GM23338 (cell line): Measurements from ENCODE around the gene SQSTM1. TPM values are rescaled to one million over a fixed set of nuclear protein-coding genes. Genes with fewer than 3 reads are reported as not detected.

Source experiments
- ATAC-seq: fragments of 200-7000 bp; cut with Tn5 transposase; 3 replicates; pipeline ENCODE4 v1.9.1; 2020
- DNase-seq: peaks from one replicate; pipeline ENCODE4 v3.0.0-alpha.2; 2015; ENCODE audit warnings: low spot score
- H2AFZ ChIP-seq: fragments of 200-600 bp; sonication (generic); 2 replicates; pipeline ENCODE4 v1.8.0; 2016; ENCODE audit warnings: antibody characterized with exemption, mild to moderate bottlenecking, moderate library complexity
- H3F3A ChIP-seq: fragments of 200-600 bp; sonication (generic); replicated peaks from 2 replicates; pipeline ENCODE4 v1.8.0; 2017; ENCODE audit warnings: antibody characterized with exemption, mixed run types, low read depth
- H3K27ac ChIP-seq: fragments of 200-600 bp; sonication (generic); 2 replicates; pipeline ENCODE4 v1.6.1; 2016; ENCODE audit warnings: low read depth
- H3K27me3 ChIP-seq: fragments of 200-600 bp; sonication (generic); 2 replicates; pipeline ENCODE4 v1.8.0; 2016; ENCODE audit warnings: mild to moderate bottlenecking, mixed run types, moderate library complexity; ENCODE audit not compliant: insufficient read depth
- H3K36me3 ChIP-seq: fragments of 200-600 bp; sonication (generic); 2 replicates; pipeline ENCODE4 v1.8.0; 2016; ENCODE audit warnings: mild to moderate bottlenecking; ENCODE audit not compliant: insufficient read depth
- H3K4me1 ChIP-seq: fragments of 200-600 bp; sonication (generic); 2 replicates; pipeline ENCODE4 v1.8.0; 2016; ENCODE audit warnings: mild to moderate bottlenecking, moderate library complexity; ENCODE audit not compliant: insufficient read depth
- H3K4me2 ChIP-seq: fragments of 200-600 bp; sonication (generic); 2 replicates; pipeline ENCODE4 v1.7.1; 2017; ENCODE audit warnings: mixed run types
- H3K4me3 ChIP-seq: fragments of 200-600 bp; sonication (generic); 2 replicates; pipeline ENCODE4 v1.6.1; 2016; ENCODE audit warnings: mixed run types
- H3K79me2 ChIP-seq: fragments of 200-600 bp; sonication (generic); replicated peaks from 2 replicates; pipeline ENCODE4 v1.8.0; 2017; ENCODE audit warnings: mild to moderate bottlenecking; ENCODE audit not compliant: insufficient read depth
- H3K9me2 ChIP-seq: fragments of 200-600 bp; sonication (generic); 2 replicates; pipeline ENCODE4 v1.8.0; 2017; ENCODE audit not compliant: insufficient read depth
- H4K20me1 ChIP-seq: fragments of 200-600 bp; sonication (generic); replicated peaks from 2 replicates; pipeline ENCODE4 v1.8.0; 2017; ENCODE audit warnings: mild to moderate bottlenecking; ENCODE audit not compliant: insufficient read depth
- H3K27ac Mint-ChIP-seq: 2 replicates; pipeline ENCODE4 v1.8.0; 2020; ENCODE audit warnings: inconsistent platforms, mild to moderate bottlenecking, moderate library complexity, mixed read lengths
- H3K27me3 Mint-ChIP-seq: 3 replicates; pipeline ENCODE4 v1.8.0; 2022; ENCODE audit warnings: low read depth, mild to moderate bottlenecking, moderate library complexity, mixed read lengths, inconsistent platforms; ENCODE audit not compliant: insufficient read depth, poor library complexity
- H3K36me3 Mint-ChIP-seq: 3 replicates; pipeline ENCODE4 v1.8.0; 2021; ENCODE audit warnings: low read depth, mild to moderate bottlenecking, inconsistent platforms, moderate library complexity, mixed read lengths
- H3K4me1 Mint-ChIP-seq: 3 replicates; pipeline ENCODE4 v1.8.0; 2020; ENCODE audit warnings: mild to moderate bottlenecking, inconsistent platforms, mixed read lengths
- H3K4me3 Mint-ChIP-seq: 3 replicates; pipeline ENCODE4 v1.8.0; 2021; ENCODE audit warnings: moderate library complexity, mild to moderate bottlenecking, inconsistent platforms, mixed read lengths
- H3K9me3 Mint-ChIP-seq: 3 replicates; pipeline ENCODE4 v1.8.0; 2020; ENCODE audit warnings: moderate library complexity, mild to moderate bottlenecking, inconsistent platforms, mixed read lengths
- CREB1 ChIP-seq: fragments of 250-450 bp; sonication (Bioruptor Pico); IDR thresholded peaks from 2 replicates; pipeline ENCODE4 v1.5.0; 2020; ENCODE audit warnings: low read depth, mild to moderate bottlenecking, moderate library complexity
- CTCF ChIP-seq, 2 experiments: fragments of 200-600 bp in 1 of 2; sonication (generic) in 1 of 2; conservative IDR thresholded peaks; 2 replicates each; pipeline versions ENCODE4 v1.5.1 to v1.6.1; 2016 to 2017; ENCODE audit warnings: antibody characterized with exemption in 2 of 2, low read depth in 2 of 2, mild to moderate bottlenecking in 2 of 2, moderate library complexity in 1 of 2
- ETS1 ChIP-seq: IDR thresholded peaks from 2 replicates; pipeline ENCODE4 v1.6.1; 2016; ENCODE audit warnings: antibody characterized with exemption
- EZH2 ChIP-seq: fragments of 200-600 bp; sonication (generic); IDR thresholded peaks from one replicate; pipeline ENCODE4 v1.8.0; 2017; ENCODE audit warnings: antibody characterized with exemption, mild to moderate bottlenecking, low read depth; ENCODE audit not compliant: unreplicated experiment
- EZH2phosphoT487 ChIP-seq: fragments of 200-600 bp; sonication (generic); IDR thresholded peaks from one replicate; pipeline ENCODE4 v1.8.1; 2018; ENCODE audit warnings: antibody characterized with exemption; ENCODE audit not compliant: unreplicated experiment
- JUNB ChIP-seq: IDR thresholded peaks from one replicate; pipeline ENCODE4 v1.6.1; 2016; ENCODE audit warnings: antibody characterized with exemption; ENCODE audit not compliant: unreplicated experiment
- NANOG ChIP-seq: IDR thresholded peaks from 2 replicates; pipeline ENCODE4 v1.6.1; 2016; ENCODE audit warnings: antibody characterized with exemption, borderline replicate concordance
- POLR2AphosphoS5 ChIP-seq: IDR thresholded peaks from 2 replicates; pipeline ENCODE4 v1.6.1; 2016; ENCODE audit warnings: antibody characterized with exemption, low read depth
- REST ChIP-seq: IDR thresholded peaks from one replicate; pipeline ENCODE4 v1.6.1; 2018; ENCODE audit warnings: antibody characterized with exemption; ENCODE audit not compliant: unreplicated experiment
- STAT1 ChIP-seq: IDR thresholded peaks from one replicate; pipeline ENCODE4 v1.6.1; 2016; ENCODE audit warnings: antibody characterized with exemption; ENCODE audit not compliant: unreplicated experiment
- ZNF114 ChIP-seq: fragments of 250-450 bp; sonication (Bioruptor Pico); IDR thresholded peaks from 2 replicates; pipeline ENCODE4 v1.5.0; 2020; ENCODE audit warnings: mild to moderate bottlenecking, moderate library complexity
- ZNF331 ChIP-seq: fragments of 250-450 bp; sonication (Bioruptor Pico); IDR thresholded peaks from 2 replicates; pipeline ENCODE4 v1.5.0; 2020; ENCODE audit warnings: low read depth, mild to moderate bottlenecking, moderate library complexity
- ZNF462 ChIP-seq: fragments of 250-450 bp; sonication (Bioruptor Pico); IDR thresholded peaks from 2 replicates; pipeline ENCODE4 v1.5.0; 2020; ENCODE audit warnings: mild to moderate bottlenecking, moderate library complexity
- polyA plus RNA-seq: library from polyadenylated mRNA; unstranded; fragments of >200 nt; fragmentation: Nextera tagmentation; extraction: Ambion mirVana; gene quantifications from 2 replicates; pipeline ENCODE4 v1.2.1, GENCODE V29; 2016
- total RNA-seq: library from RNA; depleted of rRNA; stranded (reverse); fragments of >200 nt; shearing (Covaris generic); gene quantifications from 2 replicates; pipeline ENCODE4 v1.2.3, GENCODE V29; 2014

SQSTM1 gene
- total and polyA plus RNA-seq, 2 experiments from 2014 or later: 58.0 to 92.6 TPM

- H3K4me3 Mint-ChIP-seq: no peak overlapping the region
These were observed 21.1 kb upstream of the SQSTM1 start for GRCh38 chr5:179799644-179799973.

More at GRCh38 chr5:179799644-179799973, 21.1 kb upstream of the SQSTM1 start:
- peaks cover 34% of the 10 kb centered on the region for H3K36me3 Mint-ChIP-seq
- Histone ChIP-seq H3K27ac (no peak overlapping the region), H3K4me2 (no peak overlapping the region), H3K4me1 (peaks cover 15% of the 10 kb centered on the region), H2AFZ (no peak overlapping the region), H3K79me2 (peaks cover 10% of the 10 kb centered on the region), H3K9me2 (no peaks in the 10 kb centered on the region), H3K27me3 (no peaks in the 10 kb centered on the region), H3K4me3 (no peak overlapping the region), H3F3A (peaks cover 10% of the 10 kb centered on the region), H3K36me3 (no peaks in the 10 kb centered on the region; the same call in 1 of the 2 replicates), H4K20me1 (peaks cover 16% of the 10 kb centered on the region)
- ATAC-seq (no peak), DNase-seq (no peak)
- no peak overlapping the region; the same call in 1 of the 2 replicates for H3K27ac Mint-ChIP-seq
- no peaks in the 10 kb centered on the region for H3K9me3 Mint-ChIP-seq
- H3K4me1 Mint-ChIP-seq: peaks cover 27% of the 10 kb centered on the region
- no peak for TF ChIP-seq JUNB
- TF ChIP-seq ZNF462: no peak
- no peak for TF ChIP-seq EZH2phosphoT487
- TF ChIP-seq EZH2: no peak
- no peak for TF ChIP-seq POLR2AphosphoS5
- no peak for TF ChIP-seq ETS1
- TF ChIP-seq ZNF114 (CRISPR knock-in tag): no peak
- TF ChIP-seq STAT1: no peak
- no peak for TF ChIP-seq REST
- no peak for TF ChIP-seq CTCF (conservative IDR thresholded peaks at IDR 0.05; ENCODE audit: low read depth in 2 of 2)
- no peak for TF ChIP-seq NANOG
- no peak for TF ChIP-seq CREB1 (CRISPR knock-in tag)
- TF ChIP-seq ZNF331: no peak
- peaks cover 20% of the 10 kb centered on the region for H3K27me3 Mint-ChIP-seq
